ENCODE data around the gene LINGO3. TPM values are rescaled to one million over a fixed set of nuclear protein-coding genes. Genes with fewer than 3 reads are reported as not detected.
"Not testable (repeated sequence)": the region's sequence is repeated elsewhere in the genome, so short reads cannot be mapped to it uniquely, and the experiment has no call there.

Gene LINGO3
- total and polyA plus RNA-seq, 5 donors from 2014 or later = 0.22 to 5.3 (median 3.5) TPM

GRCh38 chr19:2352121-2352520 is 44.2 kb upstream of the LINGO3 start:
- H3K27me3 Mint-ChIP-seq = no peaks in the 10 kb centered on the region
- H3K4me3 ChIP-seq (ENCODE audit: low read depth, low read length) = no peak overlapping the region
- DNase-seq (no peak), ATAC-seq (ENCODE audit: low read depth in 2 of 2) (no peak)
- no peaks in the 10 kb centered on the region for H3K4me1 ChIP-seq (ENCODE audit: control insufficient read depth, insufficient read depth, low read length, poor library complexity, severe bottlenecking)
- no peaks in the 10 kb centered on the region for H3K4me1 Mint-ChIP-seq
- no peaks in the 10 kb centered on the region for H3K9me3 ChIP-seq (ENCODE audit: control insufficient read depth in 2 of 2, low read length in 2 of 2)
- H3K36me3 ChIP-seq (ENCODE audit: control insufficient read depth, insufficient read depth, low read length) = no peaks in the 10 kb centered on the region
- no peaks in the 10 kb centered on the region for H3K36me3 Mint-ChIP-seq
- no peaks in the 10 kb centered on the region for H3K27me3 ChIP-seq (ENCODE audit: control insufficient read depth, insufficient read depth, low read length)
- no peak overlapping the region for H3K27ac ChIP-seq (ENCODE audit: insufficient read depth, low read length, poor library complexity, severe bottlenecking)
- H3K9me3 Mint-ChIP-seq = no peaks in the 10 kb centered on the region
- no peak overlapping the region for H3K27ac Mint-ChIP-seq
- no peak overlapping the region for H3K4me3 Mint-ChIP-seq

GRCh38 chr19:2351591-2351990 is 43.6 kb upstream of the LINGO3 start:
- no peak for ATAC-seq (ENCODE audit: low read depth in 2 of 2)
- DNase-seq = no peak
- Histone ChIP-seq H3K27me3 (ENCODE audit: control insufficient read depth, insufficient read depth, low read length) (no peaks in the 10 kb centered on the region), H3K4me1 (ENCODE audit: control insufficient read depth, insufficient read depth, low read length, poor library complexity, severe bottlenecking) (no peaks in the 10 kb centered on the region), H3K4me3 (ENCODE audit: low read depth, low read length) (no peak overlapping the region), H3K36me3 (ENCODE audit: control insufficient read depth, insufficient read depth, low read length) (no peaks in the 10 kb centered on the region), H3K9me3 (ENCODE audit: control insufficient read depth in 2 of 2, low read length in 2 of 2) (no peaks in the 10 kb centered on the region), H3K27ac (ENCODE audit: insufficient read depth, low read length, poor library complexity, severe bottlenecking) (no peak overlapping the region)
- no peak overlapping the region for H3K27ac Mint-ChIP-seq
- no peaks in the 10 kb centered on the region for H3K27me3 Mint-ChIP-seq
- H3K4me1 Mint-ChIP-seq = no peaks in the 10 kb centered on the region
- H3K36me3 Mint-ChIP-seq = no peaks in the 10 kb centered on the region
- no peak overlapping the region for H3K4me3 Mint-ChIP-seq
- H3K9me3 Mint-ChIP-seq = no peaks in the 10 kb centered on the region

- Mint-ChIP-seq H3K4me1 (peaks cover 0 to 2% (median 0%) of the 10 kb centered on the region in 4 donors), H3K9me3 (no peaks in the 10 kb centered on the region), H3K27me3 (no peaks in the 10 kb centered on the region), H3K4me3 (no peak overlapping the region), H3K36me3 (peaks cover 3% of the 10 kb centered on the region), H3K27ac (no peak overlapping the region)
- no peaks in the 10 kb centered on the region for H3K36me3 ChIP-seq (ENCODE audit: control insufficient read depth, insufficient read depth, low read length)
- H3K4me3 ChIP-seq (ENCODE audit: low read depth, low read length) = no peak overlapping the region
- ATAC-seq (ENCODE audit: low read depth in 2 of 2) (no peak), DNase-seq (no peak)
- H3K9me3 ChIP-seq (ENCODE audit: control insufficient read depth in 2 of 2, low read length in 2 of 2) = no peaks in the 10 kb centered on the region
- no peak overlapping the region for H3K27ac ChIP-seq (ENCODE audit: insufficient read depth, low read length, poor library complexity, severe bottlenecking)
- no peaks in the 10 kb centered on the region for H3K27me3 ChIP-seq (ENCODE audit: control insufficient read depth, insufficient read depth, low read length)
- no peaks in the 10 kb centered on the region for H3K4me1 ChIP-seq (ENCODE audit: control insufficient read depth, insufficient read depth, low read length, poor library complexity, severe bottlenecking)
Observed at GRCh38 chr19:2350656-2351055, 42.7 kb upstream of the LINGO3 start.

GRCh38 chr19:2349818-2350217 is 41.9 kb upstream of the LINGO3 start:
- not testable (repeated sequence) for H3K4me3 ChIP-seq (ENCODE audit: low read depth, low read length); H3K4me3 Mint-ChIP-seq

GRCh38 chr19:2345794-2346663 is 38.1 kb upstream of the LINGO3 start:
- peaks cover 0 to 3% (median 0%) of the 10 kb centered on the region in 4 donors for H3K4me1 Mint-ChIP-seq
- H3K4me3 Mint-ChIP-seq = no peak overlapping the region
- Histone ChIP-seq H3K27me3 (ENCODE audit: control insufficient read depth, insufficient read depth, low read length) (no peaks in the 10 kb centered on the region), H3K4me1 (ENCODE audit: control insufficient read depth, insufficient read depth, low read length, poor library complexity, severe bottlenecking) (no peaks in the 10 kb centered on the region), H3K27ac (ENCODE audit: insufficient read depth, low read length, poor library complexity, severe bottlenecking) (no peak overlapping the region), H3K36me3 (ENCODE audit: control insufficient read depth, insufficient read depth, low read length) (no peaks in the 10 kb centered on the region), H3K9me3 (ENCODE audit: control insufficient read depth in 2 of 2, low read length in 2 of 2) (no peaks in the 10 kb centered on the region), H3K4me3 (ENCODE audit: low read depth, low read length) (no peak overlapping the region)
- ATAC-seq (ENCODE audit: low read depth in 2 of 2) = no peak
- H3K36me3 Mint-ChIP-seq = peaks cover 4% of the 10 kb centered on the region
- H3K27me3 Mint-ChIP-seq = no peaks in the 10 kb centered on the region
- peak overlapping the region in 1 of 3 donors; percentile 84 for H3K27ac Mint-ChIP-seq
- DNase-seq = no peak
- no peaks in the 10 kb centered on the region for H3K9me3 Mint-ChIP-seq

More at GRCh38 chr19:2349818-2350217, 41.9 kb upstream of the LINGO3 start:
- H3K27ac ChIP-seq (ENCODE audit: insufficient read depth, low read length, poor library complexity, severe bottlenecking); H3K4me1 ChIP-seq (ENCODE audit: control insufficient read depth, insufficient read depth, low read length, poor library complexity, severe bottlenecking); ATAC-seq (ENCODE audit: low read depth in 2 of 2); H3K27me3 Mint-ChIP-seq; H3K4me1 Mint-ChIP-seq; H3K36me3 ChIP-seq (ENCODE audit: control insufficient read depth, insufficient read depth, low read length); H3K27ac Mint-ChIP-seq; DNase-seq; H3K9me3 ChIP-seq (ENCODE audit: control insufficient read depth in 2 of 2, low read length in 2 of 2); H3K36me3 Mint-ChIP-seq; H3K9me3 Mint-ChIP-seq; H3K27me3 ChIP-seq (ENCODE audit: control insufficient read depth, insufficient read depth, low read length): not testable (repeated sequence)

GRCh38 chr19:2345076-2345475 is 37.1 kb upstream of the LINGO3 start:
- Histone ChIP-seq H3K9me3 (ENCODE audit: control insufficient read depth in 2 of 2, low read length in 2 of 2) (no peaks in the 10 kb centered on the region), H3K27me3 (ENCODE audit: control insufficient read depth, insufficient read depth, low read length) (no peaks in the 10 kb centered on the region), H3K36me3 (ENCODE audit: control insufficient read depth, insufficient read depth, low read length) (no peaks in the 10 kb centered on the region), H3K4me3 (ENCODE audit: low read depth, low read length) (no peak overlapping the region), H3K4me1 (ENCODE audit: control insufficient read depth, insufficient read depth, low read length, poor library complexity, severe bottlenecking) (no peaks in the 10 kb centered on the region), H3K27ac (ENCODE audit: insufficient read depth, low read length, poor library complexity, severe bottlenecking) (no peak overlapping the region)
- Mint-ChIP-seq H3K4me1 (peaks cover 0 to 3% (median 0%) of the 10 kb centered on the region in 4 donors), H3K36me3 (peaks cover 4% of the 10 kb centered on the region), H3K9me3 (no peaks in the 10 kb centered on the region), H3K27ac (no peak overlapping the region), H3K27me3 (no peaks in the 10 kb centered on the region), H3K4me3 (no peak overlapping the region)
- DNase-seq (no peak), ATAC-seq (ENCODE audit: low read depth in 2 of 2) (no peak)

GRCh38 chr19:2344381-2344870 is 36.5 kb upstream of the LINGO3 start:
- no peaks in the 10 kb centered on the region for H3K4me1 ChIP-seq (ENCODE audit: control insufficient read depth, insufficient read depth, low read length, poor library complexity, severe bottlenecking)
- H3K36me3 ChIP-seq (ENCODE audit: control insufficient read depth, insufficient read depth, low read length) = no peaks in the 10 kb centered on the region
- ATAC-seq (ENCODE audit: low read depth in 2 of 2) (no peak), DNase-seq (no peak)
- Mint-ChIP-seq H3K36me3 (peaks cover 4% of the 10 kb centered on the region), H3K9me3 (no peaks in the 10 kb centered on the region), H3K4me1 (peaks cover 0 to 3% (median 0%) of the 10 kb centered on the region in 4 donors), H3K4me3 (no peak overlapping the region), H3K27me3 (no peaks in the 10 kb centered on the region), H3K27ac (no peak overlapping the region)
- no peak overlapping the region for H3K27ac ChIP-seq (ENCODE audit: insufficient read depth, low read length, poor library complexity, severe bottlenecking)
- H3K27me3 ChIP-seq (ENCODE audit: control insufficient read depth, insufficient read depth, low read length) = no peaks in the 10 kb centered on the region
- no peak overlapping the region for H3K4me3 ChIP-seq (ENCODE audit: low read depth, low read length)
- H3K9me3 ChIP-seq (ENCODE audit: control insufficient read depth in 2 of 2, low read length in 2 of 2) = no peaks in the 10 kb centered on the region

Measured in CD4-positive, CD25-positive, alpha-beta regulatory T cell (primary cell).